GM19035 (cell line): ENCODE results near the gene MRPL23.

ENCODE experiments used
- ATAC-seq: cut with Tn5 transposase; IDR thresholded peaks from one replicate; pipeline ENCODE4 v1.9.1; 2021; ENCODE audit not compliant: unreplicated experiment

MRPL23 gene

GRCh38 chr11:1946812-1947484 lies at the start of gene MRPL23:
TSS of gene MRPL23 (plus strand) at chr11:1947332. CDS start at chr11:1947363, 31 bp downstream.
- ATAC-seq: no peak

GRCh38 chr11:1899090-1899489 lies 48.0 kb upstream of the MRPL23 start:
- ATAC-seq: no peak

GRCh38 chr11:1899686-1900085 lies 47.4 kb upstream of the MRPL23 start:
- ATAC-seq: no peak

- no peak for ATAC-seq
Measured at GRCh38 chr11:1906181-1906580, 41.0 kb upstream of the MRPL23 start.

- ATAC-seq: no peak
Measured at GRCh38 chr11:1906611-1907423, 40.3 kb upstream of the MRPL23 start.

GRCh38 chr11:1908618-1909017 lies 38.5 kb upstream of the MRPL23 start:
- ATAC-seq: no peak

GRCh38 chr11:1909524-1909923 lies 37.6 kb upstream of the MRPL23 start:
- ATAC-seq: no peak

GRCh38 chr11:1912289-1912878 lies 34.7 kb upstream of the MRPL23 start:
- no peak for ATAC-seq

GRCh38 chr11:1913271-1914060 lies 33.7 kb upstream of the MRPL23 start:
- ATAC-seq: no peak

GRCh38 chr11:1915795-1916131 lies 31.4 kb upstream of the MRPL23 start:
- ATAC-seq: no peak

- peak; percentile 48 for ATAC-seq
Measured at GRCh38 chr11:1916132-1916985, 30.8 kb upstream of the MRPL23 start.

- ATAC-seq: no peak
Measured at GRCh38 chr11:1916986-1917522, 30.1 kb upstream of the MRPL23 start.

- no peak for ATAC-seq
Measured at GRCh38 chr11:1917523-1918435, 29.4 kb upstream of the MRPL23 start.

- no peak for ATAC-seq
Measured at GRCh38 chr11:1918436-1919315, 28.5 kb upstream of the MRPL23 start.

GRCh38 chr11:1919391-1920127 lies 27.6 kb upstream of the MRPL23 start, which contains the start of gene TNNT3:
TSS of gene TNNT3 (plus strand) at chr11:1919703. CDS start at chr11:1922875, 3,172 bp downstream.
- ATAC-seq: no peak

- ATAC-seq: no peak
Measured at GRCh38 chr11:1920128-1920908, 26.8 kb upstream of the MRPL23 start.
